Sigmoid colon (tissue), 3 donors: Measurements from ENCODE around the gene CACNA1C.

Experiments used
- POLR2A ChIP-seq, 2 donors: fragments of 450-650 bp; IDR thresholded peaks; one replicate each; pipeline ENCODE4 v1.6.1; 2016; ENCODE audit warnings: antibody characterized with exemption in 2 of 2, mild to moderate bottlenecking in 2 of 2, moderate library complexity in 2 of 2
- TF ChIP-seq, protein P1 (sequence below), 4 experiments: fragments of 450-650 bp in 3 of 4; fragments of 200-600 bp in 1 of 4; IDR thresholded peaks; one replicate each; pipeline ENCODE4 v1.5.1; 2016 to 2019; ENCODE audit warnings: antibody characterized with exemption in 4 of 4, mild to moderate bottlenecking in 3 of 4, moderate library complexity in 2 of 4

DNA sequence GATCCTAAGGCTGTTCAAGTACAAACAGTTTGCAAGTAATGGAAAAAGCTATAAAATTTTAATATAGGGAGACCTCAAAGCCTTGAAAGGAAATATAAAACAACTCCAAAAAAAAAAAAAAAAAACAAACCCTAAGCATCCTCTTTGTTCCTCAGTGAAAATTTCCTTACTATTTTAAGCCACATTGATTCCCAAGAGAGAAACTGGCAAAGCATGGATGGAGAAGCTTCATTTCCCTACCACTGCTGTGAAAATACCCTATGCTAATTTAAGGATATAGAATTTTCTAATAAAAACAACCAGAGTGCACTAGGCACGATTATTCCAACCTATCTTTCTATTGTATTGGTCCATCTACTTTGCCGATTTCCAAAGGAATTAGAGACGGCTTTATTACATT lies 283.1 kb downstream of the CACNA1C start:
- TF ChIP-seq, protein P1, sequence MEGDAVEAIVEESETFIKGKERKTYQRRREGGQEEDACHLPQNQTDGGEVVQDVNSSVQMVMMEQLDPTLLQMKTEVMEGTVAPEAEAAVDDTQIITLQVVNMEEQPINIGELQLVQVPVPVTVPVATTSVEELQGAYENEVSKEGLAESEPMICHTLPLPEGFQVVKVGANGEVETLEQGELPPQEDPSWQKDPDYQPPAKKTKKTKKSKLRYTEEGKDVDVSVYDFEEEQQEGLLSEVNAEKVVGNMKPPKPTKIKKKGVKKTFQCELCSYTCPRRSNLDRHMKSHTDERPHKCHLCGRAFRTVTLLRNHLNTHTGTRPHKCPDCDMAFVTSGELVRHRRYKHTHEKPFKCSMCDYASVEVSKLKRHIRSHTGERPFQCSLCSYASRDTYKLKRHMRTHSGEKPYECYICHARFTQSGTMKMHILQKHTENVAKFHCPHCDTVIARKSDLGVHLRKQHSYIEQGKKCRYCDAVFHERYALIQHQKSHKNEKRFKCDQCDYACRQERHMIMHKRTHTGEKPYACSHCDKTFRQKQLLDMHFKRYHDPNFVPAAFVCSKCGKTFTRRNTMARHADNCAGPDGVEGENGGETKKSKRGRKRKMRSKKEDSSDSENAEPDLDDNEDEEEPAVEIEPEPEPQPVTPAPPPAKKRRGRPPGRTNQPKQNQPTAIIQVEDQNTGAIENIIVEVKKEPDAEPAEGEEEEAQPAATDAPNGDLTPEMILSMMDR (IDR thresholded peaks at IDR 0.05) = no peak
- TF ChIP-seq POLR2A (IDR thresholded peaks at IDR 0.05) = no peak
